Measurements from ENCODE around the gene SIX2. TPM values are rescaled to one million over a fixed set of nuclear protein-coding genes. Genes with fewer than 3 reads are reported as not detected.

Gene SIX2
- total and polyA plus RNA-seq, 2 of the 13 experiments (the other 11 are each of a cell fraction or from before 2014, with no cell fraction given) = not detected

- Histone ChIP-seq H3K4me1 (ENCODE audit: insufficient read depth, low read length) (0 out of 2 replicates have a peak, but pooled peaks cover 2% of the 10 kb centered on the region), H4K20me1 (ENCODE audit: insufficient read depth, low read length) (no peaks in the 10 kb centered on the region), H3K9me3 (ENCODE audit: low read length) (no peaks in the 10 kb centered on the region), H3K36me3 (replicated peaks in 1 of 2; ENCODE audit: control insufficient read depth in 1 of 2, insufficient read depth in 2 of 2, low read length in 2 of 2) (no peaks in the 10 kb centered on the region), H3K79me2 (ENCODE audit: insufficient read depth, low read length) (no peaks in the 10 kb centered on the region), H3K4me2 (ENCODE audit: low read depth, low read length) (no peak overlapping the region), H3K9ac (ENCODE audit: insufficient read depth, low read depth, low read length) (no peak overlapping the region), H3K27ac (ENCODE audit: extremely low read length, insufficient read depth, low read length) (no peak overlapping the region), H3K27me3 (ENCODE audit: control insufficient read depth in 1 of 2, insufficient read depth in 2 of 2, low read length in 2 of 2) (peaks cover 7 to 47% of the 10 kb centered on the region in 2 experiments; a peak in 4 of 5 replicates), H3K4me3 (replicated peaks in 1 of 3; ENCODE audit: insufficient read depth in 1 of 3, low read depth in 2 of 3, low read length in 3 of 3) (no peak overlapping the region), H2AFZ (ENCODE audit: low read length) (no peak overlapping the region)
- FAIRE-seq (no peak), DNase-seq (ENCODE audit: low spot score) (no peak), ATAC-seq (no peak)
- CTCF ChIA-PET (ENCODE audit: low intra/inter-chr PET ratio, low total read pairs) = no interaction called here
- TF ChIP-seq FOXO4 (CRISPR knock-in tag; conservative IDR thresholded peaks at IDR 0.05) = no peak
- no peak for TF ChIP-seq REL (CRISPR knock-in tag; conservative IDR thresholded peaks at IDR 0.05)
- TF ChIP-seq SP2 (CRISPR knock-in tag; IDR thresholded peaks at IDR 0.05) = no peak
- TF ChIP-seq NONO (IDR thresholded peaks at IDR 0.05) = no peak
- no peak for TF ChIP-seq NONO (CRISPR knock-in tag; conservative IDR thresholded peaks at IDR 0.05)
- no peak for TF ChIP-seq MED13 (CRISPR knock-in tag; IDR thresholded peaks at IDR 0.05)
- no peak for TF ChIP-seq GTF2F1 (IDR thresholded peaks at IDR 0.05; ENCODE audit: low read length)
- no peak for TF ChIP-seq HNRNPLL (IDR thresholded peaks at IDR 0.05; ENCODE audit: low read depth, low read length, poor library complexity, severe bottlenecking)
- TF ChIP-seq RAD21 (CRISPR knock-in tag; IDR thresholded peaks at IDR 0.05) = no peak
- TF ChIP-seq TFE3 (CRISPR knock-in tag; IDR thresholded peaks at IDR 0.05) = no peak
- 58% methylated on average over 7 of the region's 7 CpGs for WGBS (ENCODE audit: low lambda C conversion rate)
- BruUV-seq (replicated peaks) = no TSS peak
- in situ Hi-C loops (cut with HindIII; ENCODE audit: extremely low pct_ligation_motif_present, low pct_unique_long_range_greater_than_20kb) (no loop called here), intact Hi-C loops (cut with micrococcal nuclease; ENCODE audit: unreplicated experiment) (no loop called here)
- POLR2A ChIA-PET = no interaction called here
Measured at GRCh38 chr2:45014831-45015230, 5.6 kb upstream of the SIX2 start.

All from HepG2 (cell line).